Progenitor cell of endocrine pancreas (in vitro differentiated cells): Measurements from ENCODE around the gene FHOD3. TPM values are rescaled to one million over a fixed set of nuclear protein-coding genes. Genes with fewer than 3 reads are reported as not detected.

Experiments
- DNase-seq: peaks from one replicate; pipeline ENCODE4 v3.0.0; 2021; ENCODE audit warnings: low spot score; ENCODE audit not compliant: unreplicated experiment
- H3K27ac Mint-ChIP-seq: 2 replicates; pipeline ENCODE4 v1.8.0; 2021; ENCODE audit warnings: mild to moderate bottlenecking, moderate library complexity, mixed read lengths
- H3K27me3 Mint-ChIP-seq: 2 replicates; pipeline ENCODE4 v1.8.0; 2021; ENCODE audit warnings: mixed read lengths
- H3K36me3 Mint-ChIP-seq: 2 replicates; pipeline ENCODE4 v1.8.0; 2022; ENCODE audit warnings: mixed read lengths; ENCODE audit not compliant: insufficient read depth
- H3K4me1 Mint-ChIP-seq: 2 replicates; pipeline ENCODE4 v1.8.0; 2021; ENCODE audit warnings: low read depth, mixed read lengths
- H3K4me3 Mint-ChIP-seq: 2 replicates; pipeline ENCODE4 v1.8.0; 2021; ENCODE audit warnings: low read depth, mild to moderate bottlenecking, moderate library complexity, mixed read lengths
- H3K9me3 Mint-ChIP-seq: 2 replicates; pipeline ENCODE4 v1.8.0; 2021; ENCODE audit warnings: low read depth, mixed read lengths
- CTCF ChIP-seq: fragments of 200-600 bp; sonication (generic); IDR thresholded peaks from one replicate; pipeline ENCODE4 v1.5.0; 2021; ENCODE audit warnings: antibody characterized with exemption, mild to moderate bottlenecking; ENCODE audit not compliant: unreplicated experiment
- total RNA-seq: library from RNA; stranded (reverse); gene quantifications from 2 replicates; pipeline ENCODE4 v1.2.1, GENCODE V29; 2021

Gene FHOD3
- total RNA-seq, 1 donor from 2014 or later = 1.6 TPM

DNA sequence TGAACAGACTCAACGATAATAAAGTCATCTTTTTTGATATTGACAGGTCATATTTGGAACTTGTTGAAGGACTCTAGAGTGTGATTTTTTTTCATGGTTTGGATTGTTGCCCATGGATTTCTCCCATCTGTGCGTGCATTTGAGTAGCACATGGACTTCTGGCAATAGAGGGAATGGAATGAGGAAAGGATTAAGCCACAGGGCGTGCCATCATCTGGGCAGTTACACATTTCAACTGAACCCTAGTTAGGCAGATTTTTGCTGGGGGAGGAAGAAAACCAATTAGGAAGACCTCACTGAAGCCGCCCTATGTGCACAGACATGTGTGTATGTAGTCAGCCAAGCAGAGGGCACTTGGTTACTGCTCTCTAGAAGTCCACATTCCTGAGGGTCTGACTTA lies 458.7 kb downstream of the FHOD3 start:
- Mint-ChIP-seq H3K4me3 (no peak overlapping the region), H3K27ac (peak overlapping the region; percentile 4), H3K9me3 (no peaks in the 10 kb centered on the region), H3K36me3 (no peaks in the 10 kb centered on the region), H3K4me1 (peaks cover 12% of the 10 kb centered on the region), H3K27me3 (no peaks in the 10 kb centered on the region)
- DNase-seq = no peak
- no peak for TF ChIP-seq CTCF

GRCh38 chr18:36757081-36757480 lies 459.6 kb downstream of the FHOD3 start:
- Mint-ChIP-seq H3K4me1 (peaks cover 13% of the 10 kb centered on the region), H3K27ac (no peak overlapping the region), H3K4me3 (no peak overlapping the region), H3K27me3 (no peaks in the 10 kb centered on the region), H3K36me3 (peaks cover 2% of the 10 kb centered on the region), H3K9me3 (peaks cover 4% of the 10 kb centered on the region)
- TF ChIP-seq CTCF = peak; percentile 79
- no peak for DNase-seq

DNA sequence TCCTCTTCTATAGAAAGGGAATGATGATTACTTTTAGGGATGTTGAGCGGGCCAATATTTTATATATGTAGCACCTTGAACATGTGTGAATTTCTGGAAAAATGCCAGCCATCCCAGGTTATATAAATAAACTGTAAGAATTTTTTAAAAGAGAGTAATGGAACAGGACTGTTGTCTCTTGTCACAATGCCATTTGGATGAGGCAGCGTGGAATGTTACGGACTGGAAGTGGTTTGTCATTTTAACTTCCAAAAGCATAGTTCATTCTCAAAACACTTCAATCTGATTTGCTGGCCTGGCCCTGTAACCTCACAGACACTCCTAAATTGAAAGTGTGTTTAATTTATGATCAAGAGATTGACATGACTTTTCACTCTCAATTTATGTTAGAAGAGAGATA lies 460.5 kb downstream of the FHOD3 start:
- Mint-ChIP-seq H3K27ac (no peak overlapping the region), H3K9me3 (peaks cover 4% of the 10 kb centered on the region), H3K36me3 (peaks cover 2% of the 10 kb centered on the region), H3K4me1 (peaks cover 13% of the 10 kb centered on the region), H3K4me3 (no peak overlapping the region), H3K27me3 (no peaks in the 10 kb centered on the region)
- TF ChIP-seq CTCF = no peak
- no peak for DNase-seq

DNA sequence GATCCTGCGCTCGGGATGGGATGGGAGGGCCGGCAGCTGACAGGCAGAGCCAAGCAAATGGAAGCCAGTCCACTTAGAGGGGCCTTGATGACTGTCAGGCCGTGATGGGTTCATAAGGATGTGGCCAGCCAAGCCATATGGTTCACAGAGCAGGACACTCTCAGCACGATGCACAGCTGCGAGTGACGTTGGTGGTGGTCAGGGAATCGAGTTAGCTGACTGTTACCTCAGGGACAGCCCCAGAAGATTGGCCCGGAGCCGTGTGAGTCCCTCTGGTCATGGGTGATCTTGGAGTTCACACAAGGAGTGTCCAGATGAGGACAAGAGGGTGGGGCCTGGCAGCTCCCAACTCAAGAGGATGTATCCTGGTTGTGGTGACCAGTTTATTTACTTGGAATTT lies 461.1 kb downstream of the FHOD3 start:
- TF ChIP-seq CTCF = no peak
- Mint-ChIP-seq H3K9me3 (peaks cover 4% of the 10 kb centered on the region), H3K4me1 (peaks cover 13% of the 10 kb centered on the region), H3K27ac (no peak overlapping the region), H3K27me3 (no peaks in the 10 kb centered on the region), H3K36me3 (peaks cover 2% of the 10 kb centered on the region), H3K4me3 (no peak overlapping the region)
- no peak for DNase-seq

- H3K4me3 Mint-ChIP-seq = no peak overlapping the region
- peaks cover 4% of the 10 kb centered on the region for H3K9me3 Mint-ChIP-seq
- peaks cover 13% of the 10 kb centered on the region for H3K4me1 Mint-ChIP-seq
- H3K27me3 Mint-ChIP-seq = no peaks in the 10 kb centered on the region
- DNase-seq = no peak
- H3K27ac Mint-ChIP-seq = peak overlapping the region; percentile 41
- H3K36me3 Mint-ChIP-seq = peaks cover 2% of the 10 kb centered on the region
- TF ChIP-seq CTCF = no peak
These were observed 461.8 kb downstream of the FHOD3 start for GRCh38 chr18:36759167-36759776.
